Parathyroid adenoma (tissue), 2 donors: ENCODE measurements around the gene FAM78B.

Experiments used
- H2AFZ ChIP-seq: fragments of 300-600 bp; sonication (generic); one replicate; pipeline ENCODE4 v1.7.0; 2017; ENCODE audit warnings: antibody characterized with exemption, mild to moderate bottlenecking
- H3K27ac ChIP-seq: fragments of 300-600 bp; sonication (generic); one replicate; pipeline ENCODE4 v1.7.0; 2017
- H3K27me3 ChIP-seq: fragments of 300-600 bp; sonication (generic); one replicate; pipeline ENCODE4 v1.7.0; 2017; ENCODE audit warnings: low read length; ENCODE audit not compliant: control insufficient read depth, insufficient read depth
- H3K36me3 ChIP-seq: fragments of 300-600 bp; sonication (generic); one replicate; pipeline ENCODE4 v1.7.0; 2017; ENCODE audit warnings: low read length; ENCODE audit not compliant: control insufficient read depth, insufficient read depth
- H3K4me1 ChIP-seq: fragments of 300-600 bp; sonication (generic); one replicate; pipeline ENCODE4 v1.7.0; 2017; ENCODE audit warnings: control low read depth
- H3K4me2 ChIP-seq: fragments of 300-600 bp; sonication (generic); one replicate; pipeline ENCODE4 v1.7.0; 2017; ENCODE audit warnings: low read length
- H3K4me3 ChIP-seq: fragments of 300-600 bp; sonication (generic); one replicate; pipeline ENCODE4 v1.7.0; 2017; ENCODE audit warnings: low read depth, low read length
- H3K79me2 ChIP-seq: fragments of 300-600 bp; sonication (generic); one replicate; pipeline ENCODE4 v1.7.0; 2017; ENCODE audit warnings: control low read depth
- H3K9ac ChIP-seq: fragments of 300-600 bp; sonication (generic); one replicate; pipeline ENCODE4 v1.7.0; 2017; ENCODE audit warnings: mild to moderate bottlenecking
- H3K9me3 ChIP-seq: fragments of 300-600 bp; sonication (generic); one replicate; pipeline ENCODE4 v1.7.0; 2017; ENCODE audit warnings: low read length; ENCODE audit not compliant: control insufficient read depth
- TF ChIP-seq, protein P1 (sequence below): fragments of 300-600 bp; sonication (generic); IDR thresholded peaks from one replicate; pipeline ENCODE4 v1.7.0; 2017; ENCODE audit warnings: antibody characterized with exemption, mild to moderate bottlenecking
- donor health status: primary hyperparathyroidism.

Gene FAM78B

DNA sequence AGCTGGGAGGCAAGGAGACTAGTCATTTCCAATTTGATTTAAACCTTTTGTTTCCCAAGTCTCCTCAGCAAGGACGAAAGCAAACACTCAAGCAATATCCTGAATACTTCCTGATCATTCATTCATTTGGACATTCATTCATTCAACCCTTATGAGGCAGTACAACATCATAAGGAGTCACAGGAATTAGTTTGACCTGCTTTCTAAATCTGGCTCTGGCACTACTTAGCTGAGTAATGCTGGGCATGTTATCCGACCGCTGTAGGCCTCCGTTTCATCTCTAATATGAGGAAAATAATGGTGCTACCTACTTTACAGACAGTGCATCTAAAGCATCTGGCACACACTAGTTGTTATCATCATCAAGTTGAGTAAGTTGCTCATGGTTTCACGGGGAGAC is 11.7 kb downstream of the FAM78B start:
- H2AFZ ChIP-seq, result no peak overlapping the region
- peaks cover 4% of the 10 kb centered on the region for H3K4me1 ChIP-seq
- no peaks in the 10 kb centered on the region for H3K79me2 ChIP-seq
- no peak overlapping the region for H3K4me2 ChIP-seq
- no peaks in the 10 kb centered on the region for H3K36me3 ChIP-seq
- TF ChIP-seq, protein P1, sequence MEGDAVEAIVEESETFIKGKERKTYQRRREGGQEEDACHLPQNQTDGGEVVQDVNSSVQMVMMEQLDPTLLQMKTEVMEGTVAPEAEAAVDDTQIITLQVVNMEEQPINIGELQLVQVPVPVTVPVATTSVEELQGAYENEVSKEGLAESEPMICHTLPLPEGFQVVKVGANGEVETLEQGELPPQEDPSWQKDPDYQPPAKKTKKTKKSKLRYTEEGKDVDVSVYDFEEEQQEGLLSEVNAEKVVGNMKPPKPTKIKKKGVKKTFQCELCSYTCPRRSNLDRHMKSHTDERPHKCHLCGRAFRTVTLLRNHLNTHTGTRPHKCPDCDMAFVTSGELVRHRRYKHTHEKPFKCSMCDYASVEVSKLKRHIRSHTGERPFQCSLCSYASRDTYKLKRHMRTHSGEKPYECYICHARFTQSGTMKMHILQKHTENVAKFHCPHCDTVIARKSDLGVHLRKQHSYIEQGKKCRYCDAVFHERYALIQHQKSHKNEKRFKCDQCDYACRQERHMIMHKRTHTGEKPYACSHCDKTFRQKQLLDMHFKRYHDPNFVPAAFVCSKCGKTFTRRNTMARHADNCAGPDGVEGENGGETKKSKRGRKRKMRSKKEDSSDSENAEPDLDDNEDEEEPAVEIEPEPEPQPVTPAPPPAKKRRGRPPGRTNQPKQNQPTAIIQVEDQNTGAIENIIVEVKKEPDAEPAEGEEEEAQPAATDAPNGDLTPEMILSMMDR, result no peak
- H3K9me3 ChIP-seq, result no peaks in the 10 kb centered on the region
- no peak overlapping the region for H3K4me3 ChIP-seq
- no peak overlapping the region for H3K27ac ChIP-seq
- H3K9ac ChIP-seq, result no peak overlapping the region
- H3K27me3 ChIP-seq, result no peaks in the 10 kb centered on the region

DNA sequence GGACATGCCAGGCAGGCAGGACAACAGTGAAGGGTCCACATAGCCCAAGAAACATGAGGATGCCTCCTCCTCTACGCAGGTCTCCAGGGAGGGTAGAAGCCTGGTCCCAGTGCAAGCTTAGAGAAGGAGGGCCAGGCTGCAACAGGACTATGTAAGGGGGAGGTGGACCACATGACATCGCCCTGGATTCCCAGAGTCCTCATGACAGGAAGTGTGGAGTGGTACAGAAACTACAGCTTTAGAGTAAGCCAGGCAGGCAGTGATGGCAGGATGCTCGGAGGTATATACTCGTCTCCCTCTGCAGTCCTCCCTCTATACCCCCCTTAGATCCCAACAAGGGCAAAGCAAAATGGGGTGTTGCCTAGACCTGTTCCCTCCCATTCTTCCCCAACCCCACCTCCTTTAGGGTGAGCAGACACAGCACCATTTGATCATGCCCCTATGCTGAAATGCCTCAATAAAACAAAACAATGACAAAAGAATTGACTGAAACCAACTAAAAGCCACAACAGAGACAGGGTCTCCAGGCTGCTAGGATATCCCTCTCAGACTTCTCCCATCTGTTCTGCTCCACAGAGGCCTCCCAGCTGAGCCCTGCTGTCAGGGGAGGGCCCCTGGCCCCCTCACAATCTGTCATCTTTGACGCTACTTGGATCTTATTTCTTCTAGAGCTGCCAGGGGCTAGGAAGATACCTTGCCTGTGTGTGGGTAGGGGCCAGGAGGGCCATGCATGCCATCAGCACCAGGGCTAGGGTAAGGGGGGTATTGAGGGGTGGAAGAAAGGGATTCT is 13.1 kb downstream of the FAM78B start:
- H3K9me3 ChIP-seq, result no peaks in the 10 kb centered on the region
- H3K4me2 ChIP-seq, result no peak overlapping the region
- no peaks in the 10 kb centered on the region for H3K79me2 ChIP-seq
- no peaks in the 10 kb centered on the region for H3K36me3 ChIP-seq
- no peak overlapping the region for H3K27ac ChIP-seq
- TF ChIP-seq, protein P1, result no peak
- no peaks in the 10 kb centered on the region for H3K27me3 ChIP-seq
- no peak overlapping the region for H3K9ac ChIP-seq
- no peak overlapping the region for H3K4me3 ChIP-seq
- no peaks in the 10 kb centered on the region for H3K4me1 ChIP-seq
- no peak overlapping the region for H2AFZ ChIP-seq

DNA sequence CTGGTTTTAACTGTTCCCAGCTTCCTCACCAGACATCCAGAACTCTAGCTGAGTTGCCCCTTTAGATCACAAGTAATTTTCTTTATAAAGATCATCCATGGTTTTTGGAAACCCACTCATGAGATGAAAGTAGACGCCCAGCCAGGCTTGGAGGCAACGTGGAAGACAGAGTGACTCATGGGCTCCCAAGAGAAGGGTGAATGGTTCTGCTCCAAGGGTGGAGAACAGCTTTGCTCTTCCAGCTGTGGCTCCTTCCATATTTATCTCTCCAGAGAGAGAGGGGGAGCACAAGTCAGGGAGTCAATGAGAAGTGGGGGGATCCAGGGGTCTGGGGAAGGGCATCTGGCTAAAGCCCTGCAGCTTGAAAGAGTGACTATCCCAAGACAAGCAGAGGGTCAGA is 13.8 kb downstream of the FAM78B start:
- Histone ChIP-seq H3K9ac (no peak overlapping the region), H3K4me1 (no peaks in the 10 kb centered on the region), H3K79me2 (no peaks in the 10 kb centered on the region), H3K27me3 (no peaks in the 10 kb centered on the region), H3K4me3 (no peak overlapping the region), H3K9me3 (no peaks in the 10 kb centered on the region), H2AFZ (no peak overlapping the region), H3K27ac (no peak overlapping the region), H3K4me2 (no peak overlapping the region), H3K36me3 (no peaks in the 10 kb centered on the region)
- TF ChIP-seq, protein P1, result no peak

DNA sequence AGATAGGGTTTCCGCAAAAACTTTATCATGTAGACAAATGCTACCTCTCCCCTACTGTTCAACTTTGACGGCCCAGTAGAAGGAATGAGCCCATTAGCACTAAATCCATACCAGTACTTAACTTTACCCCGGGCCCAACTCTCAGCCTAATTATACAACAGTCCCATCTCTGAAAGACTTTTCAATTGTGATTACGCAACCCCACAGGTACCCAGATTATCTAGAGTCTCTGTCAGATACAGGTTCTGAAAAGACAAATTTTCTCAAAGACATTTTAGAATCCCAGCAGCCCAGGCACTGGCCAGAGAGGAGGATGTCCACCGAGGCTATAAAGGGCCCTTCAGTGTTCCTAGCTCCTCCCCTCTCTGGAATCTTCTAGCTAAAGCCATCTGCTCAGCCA is 15.0 kb downstream of the FAM78B start:
- no peak overlapping the region for H2AFZ ChIP-seq
- TF ChIP-seq, protein P1, result no peak

DNA sequence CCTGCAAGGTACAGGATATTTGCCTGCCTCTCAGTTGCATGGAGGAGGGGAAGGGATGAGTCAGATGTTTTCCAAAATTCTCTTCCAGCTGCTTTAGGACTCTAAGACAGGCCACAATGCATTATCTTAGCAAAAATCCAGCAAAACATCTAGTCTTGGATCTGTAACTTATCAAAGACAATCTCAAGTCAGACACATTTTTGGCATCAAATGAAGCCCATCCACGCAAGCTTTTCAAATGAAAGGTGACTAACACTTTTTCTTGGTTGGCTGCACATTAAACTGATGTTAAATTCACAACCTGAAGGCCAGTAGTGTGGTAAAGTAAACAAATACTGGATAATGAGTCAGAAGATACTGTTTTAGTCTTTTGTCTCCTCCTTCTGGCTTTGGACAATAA is 21.3 kb downstream of the FAM78B start:
- no peaks in the 10 kb centered on the region for H3K36me3 ChIP-seq
- no peak overlapping the region for H3K9ac ChIP-seq
- no peaks in the 10 kb centered on the region for H3K9me3 ChIP-seq
- H3K4me2 ChIP-seq, result no peak overlapping the region
- no peaks in the 10 kb centered on the region for H3K79me2 ChIP-seq
- peaks cover 2% of the 10 kb centered on the region for H3K4me1 ChIP-seq
- H3K27me3 ChIP-seq, result no peaks in the 10 kb centered on the region
- H3K27ac ChIP-seq, result no peak overlapping the region
- H2AFZ ChIP-seq, result no peak overlapping the region
- no peak overlapping the region for H3K4me3 ChIP-seq
- TF ChIP-seq, protein P1, result no peak

More for the DNA sequence above, 15.0 kb downstream of the FAM78B start:
- Histone ChIP-seq H3K9me3 (no peaks in the 10 kb centered on the region), H3K9ac (no peak overlapping the region), H3K36me3 (no peaks in the 10 kb centered on the region), H3K27ac (no peak overlapping the region), H3K4me2 (no peak overlapping the region), H3K4me1 (no peaks in the 10 kb centered on the region), H3K79me2 (no peaks in the 10 kb centered on the region), H3K4me3 (no peak overlapping the region), H3K27me3 (no peaks in the 10 kb centered on the region)
